GM23338 (cell line): ENCODE results near the gene AGPAT4. TPM values are rescaled to one million over a fixed set of nuclear protein-coding genes. Genes with fewer than 3 reads are reported as not detected.

Source experiments
- ATAC-seq: fragments of 200-7000 bp; cut with Tn5 transposase; 3 replicates; pipeline ENCODE4 v1.9.1; 2020
- DNase-seq: peaks from one replicate; pipeline ENCODE4 v3.0.0-alpha.2; 2015; ENCODE audit warnings: low spot score
- H2AFZ ChIP-seq: fragments of 200-600 bp; sonication (generic); 2 replicates; pipeline ENCODE4 v1.8.0; 2016; ENCODE audit warnings: antibody characterized with exemption, mild to moderate bottlenecking, moderate library complexity
- H3F3A ChIP-seq: fragments of 200-600 bp; sonication (generic); replicated peaks from 2 replicates; pipeline ENCODE4 v1.8.0; 2017; ENCODE audit warnings: antibody characterized with exemption, mixed run types, low read depth
- H3K27ac ChIP-seq: fragments of 200-600 bp; sonication (generic); 2 replicates; pipeline ENCODE4 v1.6.1; 2016; ENCODE audit warnings: low read depth
- H3K27me3 ChIP-seq: fragments of 200-600 bp; sonication (generic); 2 replicates; pipeline ENCODE4 v1.8.0; 2016; ENCODE audit warnings: mild to moderate bottlenecking, mixed run types, moderate library complexity; ENCODE audit not compliant: insufficient read depth
- H3K36me3 ChIP-seq: fragments of 200-600 bp; sonication (generic); 2 replicates; pipeline ENCODE4 v1.8.0; 2016; ENCODE audit warnings: mild to moderate bottlenecking; ENCODE audit not compliant: insufficient read depth
- H3K4me1 ChIP-seq: fragments of 200-600 bp; sonication (generic); 2 replicates; pipeline ENCODE4 v1.8.0; 2016; ENCODE audit warnings: mild to moderate bottlenecking, moderate library complexity; ENCODE audit not compliant: insufficient read depth
- H3K4me2 ChIP-seq: fragments of 200-600 bp; sonication (generic); 2 replicates; pipeline ENCODE4 v1.7.1; 2017; ENCODE audit warnings: mixed run types
- H3K4me3 ChIP-seq: fragments of 200-600 bp; sonication (generic); 2 replicates; pipeline ENCODE4 v1.6.1; 2016; ENCODE audit warnings: mixed run types
- H3K79me2 ChIP-seq: fragments of 200-600 bp; sonication (generic); replicated peaks from 2 replicates; pipeline ENCODE4 v1.8.0; 2017; ENCODE audit warnings: mild to moderate bottlenecking; ENCODE audit not compliant: insufficient read depth
- H3K9me2 ChIP-seq: fragments of 200-600 bp; sonication (generic); 2 replicates; pipeline ENCODE4 v1.8.0; 2017; ENCODE audit not compliant: insufficient read depth
- H4K20me1 ChIP-seq: fragments of 200-600 bp; sonication (generic); replicated peaks from 2 replicates; pipeline ENCODE4 v1.8.0; 2017; ENCODE audit warnings: mild to moderate bottlenecking; ENCODE audit not compliant: insufficient read depth
- H3K27ac Mint-ChIP-seq: 2 replicates; pipeline ENCODE4 v1.8.0; 2020; ENCODE audit warnings: inconsistent platforms, mild to moderate bottlenecking, moderate library complexity, mixed read lengths
- H3K27me3 Mint-ChIP-seq: 3 replicates; pipeline ENCODE4 v1.8.0; 2022; ENCODE audit warnings: low read depth, mild to moderate bottlenecking, moderate library complexity, mixed read lengths, inconsistent platforms; ENCODE audit not compliant: insufficient read depth, poor library complexity
- H3K36me3 Mint-ChIP-seq: 3 replicates; pipeline ENCODE4 v1.8.0; 2021; ENCODE audit warnings: low read depth, mild to moderate bottlenecking, inconsistent platforms, moderate library complexity, mixed read lengths
- H3K4me1 Mint-ChIP-seq: 3 replicates; pipeline ENCODE4 v1.8.0; 2020; ENCODE audit warnings: mild to moderate bottlenecking, inconsistent platforms, mixed read lengths
- H3K4me3 Mint-ChIP-seq: 3 replicates; pipeline ENCODE4 v1.8.0; 2021; ENCODE audit warnings: moderate library complexity, mild to moderate bottlenecking, inconsistent platforms, mixed read lengths
- H3K9me3 Mint-ChIP-seq: 3 replicates; pipeline ENCODE4 v1.8.0; 2020; ENCODE audit warnings: moderate library complexity, mild to moderate bottlenecking, inconsistent platforms, mixed read lengths
- ETS1 ChIP-seq: IDR thresholded peaks from 2 replicates; pipeline ENCODE4 v1.6.1; 2016; ENCODE audit warnings: antibody characterized with exemption
- EZH2phosphoT487 ChIP-seq: fragments of 200-600 bp; sonication (generic); IDR thresholded peaks from one replicate; pipeline ENCODE4 v1.8.1; 2018; ENCODE audit warnings: antibody characterized with exemption; ENCODE audit not compliant: unreplicated experiment
- POLR2AphosphoS5 ChIP-seq: IDR thresholded peaks from 2 replicates; pipeline ENCODE4 v1.6.1; 2016; ENCODE audit warnings: antibody characterized with exemption, low read depth
- REST ChIP-seq: IDR thresholded peaks from one replicate; pipeline ENCODE4 v1.6.1; 2018; ENCODE audit warnings: antibody characterized with exemption; ENCODE audit not compliant: unreplicated experiment
- ZNF462 ChIP-seq: fragments of 250-450 bp; sonication (Bioruptor Pico); IDR thresholded peaks from 2 replicates; pipeline ENCODE4 v1.5.0; 2020; ENCODE audit warnings: mild to moderate bottlenecking, moderate library complexity
- polyA plus RNA-seq: library from polyadenylated mRNA; unstranded; fragments of >200 nt; fragmentation: Nextera tagmentation; extraction: Ambion mirVana; gene quantifications from 2 replicates; pipeline ENCODE4 v1.2.1, GENCODE V29; 2016
- total RNA-seq: library from RNA; depleted of rRNA; stranded (reverse); fragments of >200 nt; shearing (Covaris generic); gene quantifications from 2 replicates; pipeline ENCODE4 v1.2.3, GENCODE V29; 2014

The AGPAT4 gene
- total and polyA plus RNA-seq, 2 experiments from 2014 or later, result 8.9 to 19.3 TPM

GRCh38 chr6:161117942-161118341 lies 155.9 kb downstream of the AGPAT4 start:
- Histone ChIP-seq H2AFZ (no peak overlapping the region), H3K4me2 (no peak overlapping the region), H3K27ac (no peak overlapping the region), H3K4me1 (no peaks in the 10 kb centered on the region), H3F3A (no peaks in the 10 kb centered on the region), H4K20me1 (no peaks in the 10 kb centered on the region), H3K9me2 (no peaks in the 10 kb centered on the region), H3K79me2 (no peaks in the 10 kb centered on the region; the same call in 1 of the 2 replicates), H3K36me3 (peaks cover 14% of the 10 kb centered on the region), H3K4me3 (no peak overlapping the region), H3K27me3 (no peaks in the 10 kb centered on the region)
- H3K9me3 Mint-ChIP-seq, result peaks cover 25% of the 10 kb centered on the region; the same call in 2 of the 3 replicates
- H3K4me3 Mint-ChIP-seq, result no peak overlapping the region
- no peak for TF ChIP-seq EZH2phosphoT487
- no peak for TF ChIP-seq ZNF462 (CRISPR knock-in tag)
- no peaks in the 10 kb centered on the region for H3K27me3 Mint-ChIP-seq
- H3K27ac Mint-ChIP-seq, result no peak overlapping the region
- H3K36me3 Mint-ChIP-seq, result peaks cover 81% of the 10 kb centered on the region
- no peaks in the 10 kb centered on the region for H3K4me1 Mint-ChIP-seq
- DNase-seq (no peak), ATAC-seq (no peak)

- peaks cover 17% of the 10 kb centered on the region for H3K36me3 ChIP-seq
- no peak overlapping the region for H3K27ac Mint-ChIP-seq
- no peak for DNase-seq
- TF ChIP-seq POLR2AphosphoS5, result no peak
- no peak for TF ChIP-seq ETS1
- TF ChIP-seq EZH2phosphoT487, result no peak
- TF ChIP-seq REST, result no peak
These were observed 156.6 kb downstream of the AGPAT4 start for GRCh38 chr6:161117308-161117707.

More at GRCh38 chr6:161117308-161117707, 156.6 kb downstream of the AGPAT4 start:
- Histone ChIP-seq H3K4me2 (no peak overlapping the region), H3F3A (no peaks in the 10 kb centered on the region), H2AFZ (no peak overlapping the region), H3K4me1 (no peaks in the 10 kb centered on the region), H3K9me2 (no peaks in the 10 kb centered on the region), H3K79me2 (no peaks in the 10 kb centered on the region), H3K27ac (no peak overlapping the region), H4K20me1 (no peaks in the 10 kb centered on the region), H3K4me3 (no peak overlapping the region), H3K27me3 (no peaks in the 10 kb centered on the region)
- no peak for ATAC-seq
- Mint-ChIP-seq H3K4me1 (no peaks in the 10 kb centered on the region), H3K36me3 (peaks cover 81% of the 10 kb centered on the region), H3K9me3 (peaks cover 18% of the 10 kb centered on the region; the same call in 2 of the 3 replicates), H3K4me3 (no peak overlapping the region), H3K27me3 (no peaks in the 10 kb centered on the region)
